GM12878 (cell line): ENCODE measurements around the gene LIN7C.

Experiments
- POLR2A ChIP-seq: IDR thresholded peaks from 2 replicates; pipeline ENCODE4 v1.6.1; 2011; ENCODE audit warnings: low read depth, mild to moderate bottlenecking, low read length
- POLR2AphosphoS5 ChIP-seq: IDR thresholded peaks from 2 replicates; pipeline ENCODE4 v1.6.1; 2011; ENCODE audit warnings: mild to moderate bottlenecking, low read length, inconsistent platforms
- RAD51 ChIP-seq: fragments of 450-650 bp; IDR thresholded peaks from 2 replicates; pipeline ENCODE4 v1.6.1; 2016; ENCODE audit warnings: moderate library complexity, mild to moderate bottlenecking, inconsistent platforms
- SUZ12 ChIP-seq: fragments of 200-600 bp; sonication (generic); IDR thresholded peaks from one replicate; pipeline ENCODE4 v1.6.1; 2018; ENCODE audit warnings: antibody characterized with exemption, mild to moderate bottlenecking; ENCODE audit not compliant: unreplicated experiment
- ZNF217 ChIP-seq: fragments of 450-650 bp; IDR thresholded peaks from 2 replicates; pipeline ENCODE4 v1.6.1; 2017; ENCODE audit warnings: antibody characterized with exemption, mild to moderate bottlenecking
- TF ChIP-seq, protein P1 (sequence below), 3 experiments: IDR thresholded peaks in 2 of 3; conservative IDR thresholded peaks in 1 of 3; 2 replicates each; pipeline ENCODE4 v1.5.1; 2011; ENCODE audit warnings: low read depth in 3 of 3, low read length in 3 of 3, mild to moderate bottlenecking in 3 of 3, control low read depth in 2 of 3, moderate library complexity in 2 of 3, inconsistent platforms in 1 of 3, mixed read lengths in 1 of 3; ENCODE audit not compliant: control insufficient read depth in 2 of 3, insufficient read depth in 1 of 3; ENCODE audit errors: extremely low read depth in 1 of 3
- TF ChIP-seq, protein P2 (sequence below): fragments of 450-650 bp; IDR thresholded peaks from 2 replicates; pipeline ENCODE4 v1.6.1; 2018; ENCODE audit warnings: mild to moderate bottlenecking, low read depth, moderate library complexity; ENCODE audit not compliant: partially characterized antibody

DNA sequence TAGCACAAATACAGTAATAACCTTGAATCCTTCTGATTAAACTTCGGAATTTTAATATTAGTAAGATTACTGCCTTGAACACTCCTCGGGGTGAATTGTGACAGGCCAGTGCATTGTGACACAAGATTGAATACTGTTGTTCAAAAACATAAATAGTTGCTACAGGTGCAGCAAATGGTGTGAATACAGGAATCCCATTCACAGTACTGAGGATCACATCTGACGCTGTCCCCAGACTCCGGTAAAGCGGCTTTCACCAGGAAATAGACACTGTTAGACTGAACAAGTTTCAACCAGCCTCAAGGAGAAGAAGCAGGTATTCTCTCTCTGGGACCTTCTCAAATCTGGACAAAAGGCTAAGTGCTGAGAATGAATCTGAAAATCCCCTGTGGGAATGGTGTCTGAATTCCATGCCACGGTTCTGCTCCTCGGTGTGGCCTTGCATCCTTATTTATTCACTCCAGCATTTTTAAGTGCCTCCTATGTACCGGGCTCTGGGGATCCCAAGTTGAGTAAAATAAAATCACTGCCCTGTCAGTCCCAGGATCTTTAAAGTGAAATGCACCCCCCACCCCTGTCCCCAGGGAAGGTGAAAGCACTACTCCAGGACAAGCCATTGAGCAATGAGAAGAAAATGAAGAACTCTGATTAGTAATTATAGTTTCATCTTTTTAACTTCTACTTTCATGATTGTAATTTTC, 37.4 kb downstream of the LIN7C start:
- TF ChIP-seq ZNF217 = no peak
- no peak for TF ChIP-seq RAD51
- TF ChIP-seq, protein P1, sequence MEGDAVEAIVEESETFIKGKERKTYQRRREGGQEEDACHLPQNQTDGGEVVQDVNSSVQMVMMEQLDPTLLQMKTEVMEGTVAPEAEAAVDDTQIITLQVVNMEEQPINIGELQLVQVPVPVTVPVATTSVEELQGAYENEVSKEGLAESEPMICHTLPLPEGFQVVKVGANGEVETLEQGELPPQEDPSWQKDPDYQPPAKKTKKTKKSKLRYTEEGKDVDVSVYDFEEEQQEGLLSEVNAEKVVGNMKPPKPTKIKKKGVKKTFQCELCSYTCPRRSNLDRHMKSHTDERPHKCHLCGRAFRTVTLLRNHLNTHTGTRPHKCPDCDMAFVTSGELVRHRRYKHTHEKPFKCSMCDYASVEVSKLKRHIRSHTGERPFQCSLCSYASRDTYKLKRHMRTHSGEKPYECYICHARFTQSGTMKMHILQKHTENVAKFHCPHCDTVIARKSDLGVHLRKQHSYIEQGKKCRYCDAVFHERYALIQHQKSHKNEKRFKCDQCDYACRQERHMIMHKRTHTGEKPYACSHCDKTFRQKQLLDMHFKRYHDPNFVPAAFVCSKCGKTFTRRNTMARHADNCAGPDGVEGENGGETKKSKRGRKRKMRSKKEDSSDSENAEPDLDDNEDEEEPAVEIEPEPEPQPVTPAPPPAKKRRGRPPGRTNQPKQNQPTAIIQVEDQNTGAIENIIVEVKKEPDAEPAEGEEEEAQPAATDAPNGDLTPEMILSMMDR (IDR thresholded peaks at IDR 0.05 in 2 of 3, conservative IDR thresholded peaks at IDR 0.05 in 1 of 3; ENCODE audit: control insufficient read depth in 2 of 3, extremely low read depth in 1 of 3, insufficient read depth in 1 of 3, low read depth in 3 of 3, low read length in 3 of 3) = no peak
- TF ChIP-seq POLR2A = no peak
- no peak for TF ChIP-seq POLR2AphosphoS5
- no peak for TF ChIP-seq SUZ12
- TF ChIP-seq, protein P2, sequence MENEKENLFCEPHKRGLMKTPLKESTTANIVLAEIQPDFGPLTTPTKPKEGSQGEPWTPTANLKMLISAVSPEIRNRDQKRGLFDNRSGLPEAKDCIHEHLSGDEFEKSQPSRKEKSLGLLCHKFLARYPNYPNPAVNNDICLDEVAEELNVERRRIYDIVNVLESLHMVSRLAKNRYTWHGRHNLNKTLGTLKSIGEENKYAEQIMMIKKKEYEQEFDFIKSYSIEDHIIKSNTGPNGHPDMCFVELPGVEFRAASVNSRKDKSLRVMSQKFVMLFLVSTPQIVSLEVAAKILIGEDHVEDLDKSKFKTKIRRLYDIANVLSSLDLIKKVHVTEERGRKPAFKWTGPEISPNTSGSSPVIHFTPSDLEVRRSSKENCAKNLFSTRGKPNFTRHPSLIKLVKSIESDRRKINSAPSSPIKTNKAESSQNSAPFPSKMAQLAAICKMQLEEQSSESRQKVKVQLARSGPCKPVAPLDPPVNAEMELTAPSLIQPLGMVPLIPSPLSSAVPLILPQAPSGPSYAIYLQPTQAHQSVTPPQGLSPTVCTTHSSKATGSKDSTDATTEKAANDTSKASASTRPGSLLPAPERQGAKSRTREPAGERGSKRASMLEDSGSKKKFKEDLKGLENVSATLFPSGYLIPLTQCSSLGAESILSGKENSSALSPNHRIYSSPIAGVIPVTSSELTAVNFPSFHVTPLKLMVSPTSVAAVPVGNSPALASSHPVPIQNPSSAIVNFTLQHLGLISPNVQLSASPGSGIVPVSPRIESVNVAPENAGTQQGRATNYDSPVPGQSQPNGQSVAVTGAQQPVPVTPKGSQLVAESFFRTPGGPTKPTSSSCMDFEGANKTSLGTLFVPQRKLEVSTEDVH = no peak
